Transverse colon (tissue), 4 donors: ENCODE data around the gene ELOB. TPM values are rescaled to one million over a fixed set of nuclear protein-coding genes. Genes with fewer than 3 reads are reported as not detected.

Experiments used
- small RNA-seq, 4 donors: library from RNA; depleted of rRNA; stranded (forward); fragments of <200 nt; gene quantifications; one replicate each; pipeline ENCODE3, GENCODE V24; 2016
- total RNA-seq, 4 donors: library from RNA; depleted of rRNA; stranded (reverse); fragments of >200 nt; gene quantifications; one replicate each; pipeline ENCODE4 v1.1.0, GENCODE V29; 2016

Gene ELOB
- total RNA-seq, 4 donors from 2014 or later: 133 to 433 (median 288) TPM

Small RNAs within 50 kb of the gene (small RNA-seq; reads per million reads assigned to genes)
- 0 reads per million in 4 donors for gene SNORA3C

Other genes with a start within 250 kb of the ELOB start
- gene CEMP1, start 245.9 kb downstream of the ELOB start, total RNA-seq: 1 to 10 TPM in 2 of 4 donors, not detected in 2; 1.9 to 3.1 TPM
- gene PDPK1, start 239.3 kb downstream of the ELOB start, total RNA-seq: 10 to 100 TPM; 39.6 to 96.9 (median 69.5) TPM
- gene KCTD5, start 94.8 kb downstream of the ELOB start, total RNA-seq: 100 to 1,000 TPM in 1 of 4 donors, 10 to 100 TPM in 3; 44.2 to 107 (median 60.3) TPM
- 1 to 10 TPM in 1 of 4 donors, not detected in 3; 1.3 TPM for gene PRSS27, start 57.1 kb downstream of the ELOB start, total RNA-seq
- 1,000 to 10,000 TPM in 2 of 4 donors, 100 to 1,000 TPM in 2; 545 to 3,500 (median 1,361) TPM for gene SRRM2, start 24.6 kb downstream of the ELOB start, total RNA-seq
- gene PRSS33, start 10.3 kb upstream of the ELOB start, total RNA-seq: not detected
- not detected for gene PRSS41, start 21.2 kb upstream of the ELOB start, total RNA-seq
- gene PRSS21, start 40.0 kb upstream of the ELOB start, total RNA-seq: 1 to 10 TPM in 2 of 4 donors, not detected in 2; 1.6 to 1.9 TPM
- gene ZG16B, start 53.0 kb upstream of the ELOB start, total RNA-seq: 10 to 100 TPM in 2 of 4 donors, 1 to 10 TPM in 1, not detected in 1; 5.2 to 28.3 (median 15.9) TPM
- gene PRSS22, start 80.9 kb upstream of the ELOB start, total RNA-seq: 10 to 100 TPM in 1 of 4 donors, 1 to 10 TPM in 1, not detected in 2; 2.5 to 11.2 TPM
- 10 to 100 TPM; 35.0 to 74.4 (median 50.9) TPM for gene FLYWCH2, start 105.9 kb upstream of the ELOB start, total RNA-seq
- 10 to 100 TPM; 29.1 to 59.1 (median 34.6) TPM for gene FLYWCH1, start 134.7 kb upstream of the ELOB start, total RNA-seq
- gene KREMEN2, start 187.0 kb upstream of the ELOB start, total RNA-seq: 1 to 10 TPM in 2 of 4 donors, under 1 TPM in 1, not detected in 1; 0.79 to 3.2 (median 1.1) TPM
- 1 to 10 TPM in 3 of 4 donors, not detected in 1; 3.0 to 5.9 (median 4.4) TPM for gene PAQR4, start 192.1 kb upstream of the ELOB start, total RNA-seq
- 1 to 10 TPM in 2 of 4 donors, under 1 TPM in 1, not detected in 1; 0.55 to 3.6 (median 3.0) TPM for gene PKMYT1, start 203.2 kb upstream of the ELOB start, total RNA-seq
- gene CLDN9, start 235.6 kb upstream of the ELOB start, total RNA-seq: 1 to 10 TPM in 1 of 4 donors, under 1 TPM in 1, not detected in 2; 0.55 to 1.1 TPM
- not detected for gene CLDN6, start 240.9 kb upstream of the ELOB start, total RNA-seq
- gene TNFRSF12A, start 243.1 kb upstream of the ELOB start, total RNA-seq: 10 to 100 TPM; 13.3 to 50.5 (median 19.9) TPM
- gene HCFC1R1, start 246.7 kb upstream of the ELOB start, total RNA-seq: 10 to 100 TPM in 2 of 4 donors, 1 to 10 TPM in 2; 4.4 to 35.4 (median 17.5) TPM
- 10 to 100 TPM; 10.1 to 42.8 (median 17.6) TPM for gene THOC6, start 246.8 kb upstream of the ELOB start, total RNA-seq